CD4-positive, alpha-beta T cell treated with Interleukin-15 for 4 hours (primary cell): ENCODE results near the gene TRIM37.
"Not testable (repeated sequence)": the region's sequence is repeated elsewhere in the genome, so short reads cannot be mapped to it uniquely, and the experiment has no call there.

ENCODE experiments used
- DNase-seq: peaks from one replicate; pipeline ENCODE4 v3.0.0-alpha.2; 2020; ENCODE audit warnings: low spot score

The TRIM37 gene

GRCh38 chr17:59111539-59111938, 4.9 kb upstream of the TRIM37 start:
- no peak for DNase-seq

GRCh38 chr17:59110973-59111372, 4.3 kb upstream of the TRIM37 start:
- DNase-seq = no peak

- no peak for DNase-seq
Measured at GRCh38 chr17:59108400-59109102, 1.9 kb upstream of the TRIM37 start.

- DNase-seq = no peak
Measured at GRCh38 chr17:59107306-59107670, 608 bp upstream of the TRIM37 start.

- peak; percentile 71 for DNase-seq
Measured at GRCh38 chr17:59105852-59106462, 723 bp downstream of the TRIM37 start.

GRCh38 chr17:59101178-59101577, 5.5 kb downstream of the TRIM37 start:
- no peak for DNase-seq

- DNase-seq = no peak
Measured at GRCh38 chr17:59097876-59098275, 8.8 kb downstream of the TRIM37 start.

GRCh38 chr17:59094861-59095530, 11.7 kb downstream of the TRIM37 start:
- no peak for DNase-seq

- no peak for DNase-seq
Measured at GRCh38 chr17:59093702-59094231, 12.9 kb downstream of the TRIM37 start.

- DNase-seq = no peak
Measured at GRCh38 chr17:59093145-59093701, 13.5 kb downstream of the TRIM37 start.

- DNase-seq = not testable (repeated sequence)
Measured at GRCh38 chr17:59090593-59090992, 16.1 kb downstream of the TRIM37 start.

- DNase-seq = no peak
Measured at GRCh38 chr17:59084154-59084553, 22.5 kb downstream of the TRIM37 start.

GRCh38 chr17:59074494-59074893, 32.2 kb downstream of the TRIM37 start:
- DNase-seq = no peak

- DNase-seq = no peak
Measured at GRCh38 chr17:59073972-59074371, 32.7 kb downstream of the TRIM37 start.

GRCh38 chr17:59069856-59070255, 36.8 kb downstream of the TRIM37 start:
- DNase-seq = no peak

- DNase-seq = no peak
Measured at GRCh38 chr17:59067756-59068155, 38.9 kb downstream of the TRIM37 start.

GRCh38 chr17:59067340-59067739, 39.3 kb downstream of the TRIM37 start:
- DNase-seq = no peak

GRCh38 chr17:59062509-59062908, 44.2 kb downstream of the TRIM37 start:
- no peak for DNase-seq

- no peak for DNase-seq
Measured at GRCh38 chr17:59056857-59057256, 49.8 kb downstream of the TRIM37 start.

GRCh38 chr17:59049798-59050197, 56.9 kb downstream of the TRIM37 start:
- DNase-seq = no peak

- no peak for DNase-seq
Measured at GRCh38 chr17:59047616-59048015, 59.1 kb downstream of the TRIM37 start.

GRCh38 chr17:59046192-59046591, 60.5 kb downstream of the TRIM37 start:
- no peak for DNase-seq

GRCh38 chr17:59038734-59039133, 67.9 kb downstream of the TRIM37 start:
- DNase-seq = no peak
